HCT116 (cell line): ENCODE data around the gene SHISAL2A. TPM values are rescaled to one million over a fixed set of nuclear protein-coding genes. Genes with fewer than 3 reads are reported as not detected.

ENCODE experiments used
- ATAC-seq: fragments of 200-7000 bp; cut with Tn5 transposase; 2 replicates; pipeline ENCODE4 v1.9.1; 2020; ENCODE audit warnings: mild to moderate bottlenecking, moderate library complexity
- BruUV-seq: library from RNA; stranded (reverse); fragments of 400-500 nt; replicated peaks from 2 replicates; lab custom pipeline; 2021; lab: Mats Ljungman, UMichigan
- CTCF ChIA-PET: fragments of 300-600 bp; sonication (Branson Sonifier 250); formaldehyde crosslinking; loops from one replicate; lab custom pipeline; 2021; ENCODE audit warnings: antibody characterized with exemption; lab: Charles Lee
- POLR2A ChIA-PET: fragments of 300-600, 350-600 bp; sonication (Branson Sonifier 250); formaldehyde crosslinking; loops from one replicate; lab custom pipeline; 2021; ENCODE audit warnings: antibody characterized with exemption; lab: Charles Lee
- RAD21 ChIA-PET, 2 experiments: fragments of 300-600 bp; sonication (Branson Sonifier 250); formaldehyde crosslinking; loops; one replicate each; lab custom pipeline; 2023; ENCODE audit warnings: low total read pairs in 2 of 2; ENCODE audit not compliant: uncharacterized antibody in 2 of 2, unreplicated experiment in 2 of 2, low non-redundant PET in 1 of 2; lab: Charles Lee
- DNase-seq: peaks from one replicate; pipeline ENCODE4 v3.0.0-alpha.2; 2010; ENCODE audit warnings: low read depth, low spot score
- H2AFZ ChIP-seq: fragments of 200-600 bp; shearing (Covaris generic), sonication (generic); 2 replicates; pipeline ENCODE4 v1.6.1; 2017; ENCODE audit warnings: low read depth, mixed run types, mixed read lengths, antibody characterized with exemption, low read length; ENCODE audit not compliant: poor library complexity, severe bottlenecking
- H3K27ac ChIP-seq: 2 replicates; pipeline ENCODE4 v1.5.1; 2012; ENCODE audit warnings: low read depth, low read length
- H3K27me3 ChIP-seq: fragments of 200-600 bp; sonication (generic); 2 replicates; pipeline ENCODE4 v1.6.1; 2016; ENCODE audit warnings: mixed run types, low read length, mixed read lengths; ENCODE audit not compliant: insufficient read depth
- H3K36me3 ChIP-seq, 2 experiments: fragments of 200-500 bp in 1 of 2; fragments of 200-600 bp in 1 of 2; sonication (Bioruptor generic) in 1 of 2; sonication (generic) in 1 of 2; 2 replicates each; pipeline versions ENCODE4 v1.5.1 to v1.6.1; 2014 to 2016; ENCODE audit warnings: low read length in 2 of 2, inconsistent platforms in 1 of 2, mixed read lengths in 1 of 2, mixed run types in 1 of 2; ENCODE audit not compliant: insufficient read depth in 2 of 2, control insufficient read depth in 1 of 2
- H3K4me1 ChIP-seq, 2 experiments: fragments of 200-600 bp in 1 of 2; sonication (generic) in 1 of 2; 2 replicates each; pipeline versions ENCODE4 v1.5.1 to v1.6.1; 2012 to 2017; ENCODE audit warnings: low read length in 2 of 2, inconsistent platforms in 1 of 2, mild to moderate bottlenecking in 1 of 2, mixed read lengths in 1 of 2, mixed run types in 1 of 2, moderate library complexity in 1 of 2; ENCODE audit not compliant: insufficient read depth in 2 of 2, control insufficient read depth in 1 of 2
- H3K4me2 ChIP-seq: fragments of 200-600 bp; sonication (generic); 2 replicates; pipeline ENCODE4 v1.6.1; 2017; ENCODE audit warnings: mixed run types, low read length, mixed read lengths
- H3K4me3 ChIP-seq, 2 experiments: fragments of 200-600 bp in 1 of 2; sonication (generic) in 1 of 2; replicated peaks in 1 of 2; 2 replicates each; pipeline ENCODE4 v1.5.1; 2011 to 2016; ENCODE audit warnings: low read length in 2 of 2, control low read depth in 1 of 2, low read depth in 1 of 2, mild to moderate bottlenecking in 1 of 2, mixed read lengths in 1 of 2, mixed run types in 1 of 2
- H3K79me2 ChIP-seq: fragments of 200-600 bp; sonication (generic); 2 replicates; pipeline ENCODE4 v1.6.1; 2017; ENCODE audit warnings: mild to moderate bottlenecking, mixed run types, low read length, moderate library complexity, mixed read lengths; ENCODE audit not compliant: insufficient read depth
- H3K9ac ChIP-seq: fragments of 200-600 bp; sonication (generic); 2 replicates; pipeline ENCODE4 v1.6.1; 2016; ENCODE audit warnings: low read length, mixed read lengths
- H3K9me2 ChIP-seq: fragments of 200-600 bp; sonication (generic), shearing (Covaris generic); 2 replicates; pipeline ENCODE4 v1.6.1; 2017; ENCODE audit warnings: mixed run types, mild to moderate bottlenecking, moderate library complexity; ENCODE audit not compliant: insufficient read depth
- H3K9me3 ChIP-seq, 2 experiments: fragments of 200-500 bp in 1 of 2; fragments of 200-600 bp in 1 of 2; sonication (Bioruptor generic) in 1 of 2; sonication (generic) in 1 of 2; 2 replicates each; pipeline ENCODE4 v1.6.1; 2014 to 2017; ENCODE audit warnings: low read length in 2 of 2, mixed read lengths in 2 of 2, inconsistent platforms in 1 of 2, low read depth in 1 of 2, mild to moderate bottlenecking in 1 of 2, mixed run types in 1 of 2, moderate library complexity in 1 of 2; ENCODE audit not compliant: control insufficient read depth in 1 of 2, insufficient read depth in 1 of 2
- H4K20me1 ChIP-seq: fragments of 200-600 bp; sonication (generic), shearing (Covaris generic); 2 replicates; pipeline ENCODE4 v1.6.1; 2017; ENCODE audit warnings: mixed run types, mild to moderate bottlenecking, moderate library complexity; ENCODE audit not compliant: insufficient read depth
- ATF3 ChIP-seq: IDR thresholded peaks from 2 replicates; pipeline ENCODE4 v1.6.1; 2012
- CEBPB ChIP-seq: IDR thresholded peaks from 2 replicates; pipeline ENCODE4 v1.6.1; 2012; ENCODE audit warnings: low read depth
- ELF1 ChIP-seq: IDR thresholded peaks from 2 replicates; pipeline ENCODE4 v1.6.1; 2012; ENCODE audit warnings: low read depth, borderline replicate concordance
- EZH2 ChIP-seq: fragments of 200-600 bp; sonication (generic); IDR thresholded peaks from 2 replicates; pipeline ENCODE4 v1.6.1; 2017; ENCODE audit warnings: antibody characterized with exemption, mixed run types
- JUND ChIP-seq: IDR thresholded peaks from 2 replicates; pipeline ENCODE4 v1.6.1; 2012
- MAX ChIP-seq: IDR thresholded peaks from 2 replicates; pipeline ENCODE4 v1.6.1; 2012
- POLR2A ChIP-seq: IDR thresholded peaks from 2 replicates; pipeline ENCODE4 v1.7.0; 2011; ENCODE audit warnings: borderline replicate concordance; ENCODE audit not compliant: insufficient read depth, insufficient read length; ENCODE audit errors: extremely low read depth
- POLR2AphosphoS5 ChIP-seq: IDR thresholded peaks from 2 replicates; pipeline ENCODE4 v1.6.1; 2011; ENCODE audit warnings: mild to moderate bottlenecking, low read depth, low read length, moderate library complexity
- REST ChIP-seq: IDR thresholded peaks from 2 replicates; pipeline ENCODE4 v1.6.1; 2012; ENCODE audit warnings: low read depth
- SIN3A ChIP-seq: IDR thresholded peaks from 2 replicates; pipeline ENCODE4 v1.6.1; 2012; ENCODE audit warnings: low read depth
- SRF ChIP-seq: IDR thresholded peaks from 2 replicates; pipeline ENCODE4 v1.6.1; 2012; ENCODE audit warnings: low read depth
- YY1 ChIP-seq: IDR thresholded peaks from 2 replicates; pipeline ENCODE4 v1.6.1; 2011; ENCODE audit warnings: low read length, low read depth, moderate library complexity, mild to moderate bottlenecking; ENCODE audit not compliant: insufficient replicate concordance; ENCODE audit errors: extremely low read depth
- ZFX ChIP-seq: fragments of 450-650 bp; IDR thresholded peaks from 2 replicates; pipeline ENCODE4 v1.6.1; 2017
- ZNF274 ChIP-seq: fragments of 200-500 bp; sonication (Bioruptor generic); IDR thresholded peaks from 2 replicates; pipeline ENCODE4 v1.6.1; 2014; ENCODE audit warnings: mild to moderate bottlenecking, low read depth, low read length, inconsistent platforms
- intact Hi-C: fragments of 100-400 bp; cut with micrococcal nuclease; formaldehyde crosslinking; loops from 2 replicates; pipeline ENCODE4 v1.10.0; 2022
- total RNA-seq: library from RNA; stranded (reverse); gene quantifications from one replicate; pipeline ENCODE4 v1.2.1, GENCODE V29; 2021; ENCODE audit not compliant: unreplicated experiment

The SHISAL2A gene
- total RNA-seq, 1 experiment from 2014 or later: not detected

- RAD21 ChIA-PET: no interaction called here
- POLR2A ChIA-PET: no interaction called here
- DNase-seq: no peak
- H3K4me2 ChIP-seq: no peak overlapping the region
- H3K9me3 ChIP-seq: no peaks in the 10 kb centered on the region
- no peaks in the 10 kb centered on the region for H3K9me2 ChIP-seq
- no peaks in the 10 kb centered on the region for H3K4me1 ChIP-seq
- no peaks in the 10 kb centered on the region for H4K20me1 ChIP-seq
- H2AFZ ChIP-seq: no peak overlapping the region
- CTCF ChIA-PET: no interaction called here
- no peaks in the 10 kb centered on the region for H3K27me3 ChIP-seq
- no peaks in the 10 kb centered on the region for H3K36me3 ChIP-seq
- intact Hi-C loops: no loop called here
- TF ChIP-seq POLR2A (no peak), ZFX (no peak), SIN3A (no peak), REST (no peak), YY1 (no peak), POLR2AphosphoS5 (no peak), SRF (no peak), JUND (no peak), EZH2 (no peak), MAX (no peak), ZNF274 (no peak), ELF1 (no peak), ATF3 (no peak), CEBPB (no peak)
- TF ChIP-seq, all 23 proteins: peak for 0
- Histone ChIP-seq H3K4me3 (no peak overlapping the region), H3K9ac (no peak overlapping the region), H3K27ac (no peak overlapping the region), H3K79me2 (no peaks in the 10 kb centered on the region)
- no peak for ATAC-seq
- no TSS peak for BruUV-seq
Measured at GRCh38 chr1:52604063-52604770, 28.8 kb upstream of the SHISAL2A start.
